Activated CD4-positive, alpha-beta T cell treated with anti-CD3 and anti-CD28 coated beads, Interleukin-2, amount 50 U/mL, for 16 hours (primary cell): ENCODE data around the gene FAM111A.

Experiments used
- DNase-seq: peaks from one replicate; pipeline ENCODE4 v3.0.0-alpha.2; 2020

FAM111A gene

GRCh38 chr11:59144096-59144495 is 1.4 kb downstream of the FAM111A start:
- peak; percentile 8 for DNase-seq

GRCh38 chr11:59144579-59145345 is 2.1 kb downstream of the FAM111A start:
- peak; percentile 87 for DNase-seq

GRCh38 chr11:59145534-59145933 is 2.9 kb downstream of the FAM111A start:
- no peak for DNase-seq

- DNase-seq, result no peak
These were observed 9.1 kb downstream of the FAM111A start for GRCh38 chr11:59151761-59152160.

GRCh38 chr11:59152312-59152951 is 9.8 kb downstream of the FAM111A start:
- DNase-seq, result peak; percentile 63

GRCh38 chr11:59154610-59155009 is 12.0 kb downstream of the FAM111A start:
- no peak for DNase-seq

GRCh38 chr11:59157433-59157832 is 14.8 kb downstream of the FAM111A start:
- DNase-seq, result no peak

GRCh38 chr11:59158206-59159068 is 15.8 kb downstream of the FAM111A start:
- peak; percentile 72 for DNase-seq

GRCh38 chr11:59164028-59164427 is 21.4 kb downstream of the FAM111A start:
- DNase-seq, result no peak

GRCh38 chr11:59171508-59172322 is 29.1 kb downstream of the FAM111A start, which contains the start of gene DTX4:
Gene DTX4 (plus strand): TSS chr11:59172132. CDS start chr11:59172596, 464 bp downstream.
- DNase-seq, result peak; percentile 92

GRCh38 chr11:59172345-59173079 is 29.9 kb downstream of the FAM111A start:
- DNase-seq, result no peak

GRCh38 chr11:59173080-59173963 is 30.7 kb downstream of the FAM111A start:
- DNase-seq, result no peak

- no peak for DNase-seq
These were observed 31.5 kb downstream of the FAM111A start for GRCh38 chr11:59173964-59174663.

GRCh38 chr11:59174664-59175033 is 32.0 kb downstream of the FAM111A start:
- DNase-seq, result no peak

- DNase-seq, result no peak
These were observed 32.4 kb downstream of the FAM111A start for GRCh38 chr11:59175091-59175501.

- no peak for DNase-seq
These were observed 33.7 kb downstream of the FAM111A start for GRCh38 chr11:59176330-59176729.

- no peak for DNase-seq
These were observed 35.7 kb downstream of the FAM111A start for GRCh38 chr11:59178402-59178801.

- DNase-seq, result no peak
These were observed 36.5 kb downstream of the FAM111A start for GRCh38 chr11:59179121-59179520.

- DNase-seq, result no peak
These were observed 37.6 kb downstream of the FAM111A start for GRCh38 chr11:59180168-59180776.

- no peak for DNase-seq
These were observed 38.3 kb downstream of the FAM111A start for GRCh38 chr11:59180907-59181306.
